ENCODE measurements around the gene PPCS. TPM values are rescaled to one million over a fixed set of nuclear protein-coding genes. Genes with fewer than 3 reads are reported as not detected.
"Not testable (repeated sequence)": the region's sequence is repeated elsewhere in the genome, so short reads cannot be mapped to it uniquely, and the experiment has no call there.

The PPCS gene
- total RNA-seq, 1 donor from 2014 or later = 39.0 TPM

GRCh38 chr1:42450061-42450460 is 6.3 kb upstream of the PPCS start:
- intact Hi-C loops (cut with micrococcal nuclease) = loop anchor here (10.0 kb wide), 2 partner anchors 395 to 725 kb away; partner anchors contain the start of genes CFAP57, EBNA1BP2 and ZNF691

GRCh38 chr1:42453386-42453785 is 3.0 kb upstream of the PPCS start:
- intact Hi-C loops (cut with micrococcal nuclease) = loop anchor here (10.0 kb wide), 2 partner anchors 391 to 721 kb away; partner anchors contain the start of genes CFAP57, EBNA1BP2 and ZNF691

- intact Hi-C loops (cut with micrococcal nuclease) = loop anchor here (10.0 kb wide), 2 partner anchors 390 to 720 kb away; partner anchors contain the start of genes CFAP57, EBNA1BP2 and ZNF691
Observed at GRCh38 chr1:42454403-42454802, 1.9 kb upstream of the PPCS start.

DNA sequence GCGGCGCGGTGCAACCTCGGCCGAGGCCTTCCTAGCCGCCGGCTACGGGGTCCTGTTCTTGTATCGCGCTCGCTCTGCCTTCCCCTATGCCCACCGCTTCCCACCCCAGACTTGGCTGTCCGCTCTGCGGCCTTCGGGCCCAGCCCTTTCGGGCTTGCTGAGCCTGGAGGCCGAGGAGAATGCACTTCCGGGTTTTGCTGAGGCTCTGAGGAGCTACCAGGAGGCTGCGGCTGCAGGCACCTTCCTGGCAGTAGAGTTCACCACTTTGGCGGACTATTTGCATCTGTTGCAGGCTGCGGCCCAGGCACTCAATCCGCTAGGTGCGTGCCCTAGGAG is 379 bp downstream of the PPCS start:
- intact Hi-C loops (cut with micrococcal nuclease) = loop anchor here (1.0 to 10.0 kb wide), 6 partner anchors 121 to 902 kb away; partner anchors contain the start of genes CDC20, CFAP57, EBNA1BP2 and FOXJ3

DNA sequence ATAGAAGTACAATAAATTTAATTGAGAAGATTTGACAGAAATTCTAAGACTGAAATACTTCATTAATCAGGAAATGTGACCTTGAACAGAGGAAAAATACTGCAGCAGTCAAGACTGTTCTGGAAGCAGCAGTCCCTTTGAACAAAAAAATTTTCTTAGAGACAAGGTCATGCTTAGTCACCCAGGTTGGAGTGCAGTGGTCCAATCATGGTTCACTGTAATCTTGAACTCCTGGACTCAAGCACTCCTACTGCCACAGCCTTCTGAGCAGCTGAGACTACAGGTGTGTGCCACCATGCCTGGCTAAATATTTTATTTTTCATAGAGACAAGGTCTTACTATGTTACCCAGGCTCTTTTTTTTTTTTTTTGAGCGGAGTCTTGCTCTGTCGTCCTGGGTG is 4.9 kb downstream of the PPCS start:
- intact Hi-C loops (cut with micrococcal nuclease) = loop anchor here (5.0 kb wide), 1 partner anchor 424 kb away; no protein-coding TSS in a partner anchor

- intact Hi-C loops (cut with micrococcal nuclease) = loop anchor here (2.0 to 5.0 kb wide), 2 partner anchors 304 to 426 kb away; partner anchors contain the start of genes C1orf50 and P3H1
Observed at GRCh38 chr1:42462828-42463763, 6.8 kb downstream of the PPCS start, which contains the start of gene CCDC30. TSS of gene CCDC30 (plus strand) at chr1:42463286. CDS start at chr1:42480552, 17,266 bp downstream.

GRCh38 chr1:42463921-42464320 is 7.6 kb downstream of the PPCS start:
- intact Hi-C loops (cut with micrococcal nuclease) = loop anchor here (2.0 to 5.0 kb wide), 2 partner anchors 303 to 427 kb away; partner anchors contain the start of genes C1orf50 and P3H1

- intact Hi-C loops (cut with micrococcal nuclease) = no loop called here
Observed at GRCh38 chr1:42466030-42466429, 9.7 kb downstream of the PPCS start.

GRCh38 chr1:42469727-42470126 is 13.4 kb downstream of the PPCS start:
- intact Hi-C loops (cut with micrococcal nuclease) = no loop called here

DNA sequence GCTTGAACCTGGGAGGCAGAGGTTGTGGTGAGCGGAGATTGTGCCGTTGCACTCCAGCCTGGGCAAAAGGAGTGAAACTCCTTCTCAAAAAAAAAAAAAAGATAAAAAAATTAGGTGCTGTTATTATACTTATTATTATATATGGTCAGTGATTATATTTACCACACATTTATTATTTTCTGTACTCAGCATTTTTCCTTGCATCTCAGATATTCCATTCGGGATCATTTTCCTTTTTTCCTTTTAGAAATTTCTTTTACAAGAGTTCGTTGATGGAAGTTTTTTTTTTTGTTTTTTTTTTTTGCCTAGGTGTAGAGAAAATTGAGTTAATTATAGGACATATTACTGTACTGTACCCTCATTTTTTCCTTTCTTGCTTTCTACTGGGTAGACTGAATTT is 20.3 kb downstream of the PPCS start:
- intact Hi-C loops (cut with micrococcal nuclease) = no loop called here

DNA sequence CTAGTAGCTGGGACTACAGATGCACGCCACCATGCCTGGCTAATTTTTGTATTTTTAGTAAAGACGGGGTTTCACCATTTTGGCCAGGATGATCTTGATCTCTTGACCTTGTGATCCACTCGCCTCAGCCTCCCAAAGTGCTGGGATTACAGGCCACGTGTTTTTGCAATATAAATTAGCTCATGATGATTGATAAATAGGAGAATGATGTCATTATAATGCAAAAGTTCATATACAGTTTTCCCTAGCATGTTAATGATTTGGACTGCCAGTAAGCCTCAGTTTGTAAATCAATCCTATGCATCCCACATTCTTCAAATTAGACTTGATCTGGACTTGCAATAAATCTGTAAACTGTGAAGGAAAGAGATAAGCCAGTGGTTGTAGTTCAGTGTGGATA is 21.0 kb downstream of the PPCS start:
- intact Hi-C loops (cut with micrococcal nuclease) = not testable (repeated sequence)

GRCh38 chr1:42477775-42478174 is 21.4 kb downstream of the PPCS start:
- intact Hi-C loops (cut with micrococcal nuclease) = no loop called here

GRCh38 chr1:42479621-42480020 is 23.3 kb downstream of the PPCS start:
- intact Hi-C loops (cut with micrococcal nuclease) = no loop called here

- intact Hi-C loops (cut with micrococcal nuclease) = no loop called here
Observed at GRCh38 chr1:42480921-42481320, 24.6 kb downstream of the PPCS start.

DNA sequence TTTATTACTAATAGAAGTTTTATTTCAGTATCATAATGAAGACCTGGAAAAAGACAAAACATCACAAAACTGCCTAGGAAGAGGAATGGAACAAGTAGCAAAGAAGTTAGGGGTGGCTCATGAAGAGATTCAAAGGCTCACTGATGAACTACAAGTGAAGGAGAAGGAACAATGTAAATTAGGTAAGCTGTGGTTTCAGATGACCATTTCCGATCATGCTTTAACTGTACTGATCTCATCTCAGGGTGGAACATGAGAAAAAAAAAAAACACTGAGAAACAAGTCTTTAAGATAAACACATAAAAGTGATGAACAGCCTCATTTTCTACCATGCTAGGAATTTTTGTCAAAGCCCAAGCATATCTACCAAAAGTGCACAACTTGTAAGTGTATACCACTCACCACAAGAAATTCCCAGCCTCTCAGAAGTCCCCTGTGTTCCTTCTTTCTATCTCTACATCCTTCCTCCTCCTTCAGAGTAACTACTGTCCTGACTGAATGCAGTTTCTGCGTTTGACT is 26.4 kb downstream of the PPCS start:
- intact Hi-C loops (cut with micrococcal nuclease) = no loop called here

DNA sequence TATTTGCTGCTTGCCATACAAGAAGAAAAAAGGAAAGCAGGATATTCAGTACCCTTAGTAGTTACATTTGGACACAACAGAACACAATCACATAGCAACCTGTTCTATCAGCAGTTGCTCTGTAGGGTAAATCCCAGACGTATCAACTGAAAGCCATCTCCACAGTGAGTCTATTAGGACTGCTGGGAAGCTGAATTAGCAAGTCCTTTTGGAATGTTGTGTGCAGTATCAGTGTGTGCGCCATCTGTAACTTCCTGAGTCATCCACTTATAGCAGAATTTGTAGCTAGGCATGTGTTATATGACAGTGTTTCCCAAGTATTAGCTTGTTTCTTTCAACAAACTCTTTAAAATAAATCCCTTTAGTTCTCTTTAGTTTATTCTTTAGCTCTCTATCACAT is 28.0 kb downstream of the PPCS start:
- intact Hi-C loops (cut with micrococcal nuclease) = no loop called here

- intact Hi-C loops (cut with micrococcal nuclease) = no loop called here
Observed at GRCh38 chr1:42490237-42490636, 33.9 kb downstream of the PPCS start.

- intact Hi-C loops (cut with micrococcal nuclease) = not testable (repeated sequence)
Observed at GRCh38 chr1:42502031-42502430, 45.7 kb downstream of the PPCS start.

DNA sequence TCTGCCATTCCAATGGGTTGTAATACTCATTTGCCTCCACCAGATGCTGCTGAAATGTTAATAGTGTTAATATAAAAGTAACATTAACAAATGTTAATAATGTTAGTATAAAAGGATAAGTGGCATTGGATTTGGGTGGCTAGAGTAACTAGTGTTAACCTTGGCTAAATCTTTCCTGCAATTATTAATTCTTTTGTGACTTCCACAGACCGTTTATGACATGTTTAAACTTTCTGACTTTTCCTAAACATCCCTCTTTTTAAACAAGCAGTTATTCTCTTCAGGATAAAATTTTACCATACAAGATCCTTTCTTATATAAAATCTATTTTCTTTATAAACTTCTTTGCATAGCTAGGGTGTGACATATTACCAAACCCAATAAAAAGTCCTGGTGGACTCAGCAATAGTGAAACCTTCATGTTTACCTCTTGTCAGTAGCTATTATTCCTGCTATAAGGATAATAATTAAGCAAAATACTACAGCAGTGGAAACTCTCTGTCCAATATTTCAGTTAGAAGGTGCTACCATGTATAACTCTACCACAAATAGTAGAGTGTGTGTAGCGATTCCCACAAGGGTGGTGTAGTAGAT is 48.3 kb downstream of the PPCS start:
- intact Hi-C loops (cut with micrococcal nuclease) = no loop called here

DNA sequence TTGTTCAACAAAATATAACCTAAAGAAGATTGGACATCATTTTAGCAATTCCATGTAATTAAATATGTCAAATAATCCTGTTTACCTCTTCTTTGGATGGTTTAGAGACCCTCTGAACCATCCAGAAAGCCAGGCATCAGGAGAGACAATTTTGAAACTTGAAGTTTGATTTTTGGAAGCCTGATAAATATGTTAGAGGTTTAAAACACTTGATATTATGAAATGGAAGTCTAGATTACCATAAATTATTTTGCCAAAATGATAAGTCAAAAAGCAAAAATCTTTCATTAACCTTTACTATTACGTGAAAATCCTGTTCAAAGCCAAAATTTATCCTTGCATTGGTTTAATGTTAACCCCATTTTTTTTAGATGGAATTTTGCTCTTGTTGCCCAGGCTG is 50.2 kb downstream of the PPCS start:
- intact Hi-C loops (cut with micrococcal nuclease) = no loop called here
